K562 (cell line): ENCODE measurements around the gene LRMDA. TPM values are rescaled to one million over a fixed set of nuclear protein-coding genes. Genes with fewer than 3 reads are reported as not detected.

ENCODE experiments used
- ATAC-seq: fragments of 200-7000 bp; cut with Tn5 transposase; 3 replicates; pipeline ENCODE4 v1.9.1; 2020; ENCODE audit warnings: moderate library complexity
- BruUV-seq: library from RNA; stranded (reverse); fragments of 400-500 nt; replicated peaks from 2 replicates; lab custom pipeline; 2021; lab: Mats Ljungman, UMichigan
- CTCF ChIA-PET: fragments of 300-600 bp; formaldehyde crosslinking; extraction: SDS; loops from one replicate; lab custom pipeline; 2021; ENCODE audit warnings: low intra/inter-chr PET ratio; lab: Yijun Ruan, JAX
- POLR2A ChIA-PET: fragments of 300-600, 350-650 bp; sonication (Branson Sonifier 250); formaldehyde crosslinking; extraction: SDS; loops from one replicate; lab custom pipeline; 2021; ENCODE audit warnings: antibody characterized with exemption, inconsistent platforms; lab: Yijun Ruan, JAX
- DNase-seq, 4 experiments: peaks; one replicate each; pipeline versions ENCODE4 v3.0.0 to v3.0.0-alpha.2; 2011 to 2018; ENCODE audit warnings: low spot score in 3 of 4, mixed read lengths in 3 of 4; ENCODE audit errors: extremely low read depth in 1 of 4
- FAIRE-seq: peaks from 2 replicates; lab custom pipeline; 2011; peaks lifted over from hg19 to GRCh38; lab: Jason Lieb, UNC
- H2AFZ ChIP-seq: 2 replicates; pipeline ENCODE4 v1.6.0; 2011; ENCODE audit warnings: low read depth, low read length, control low read depth, inconsistent platforms
- H3K27ac ChIP-seq: fragments of 200-600 bp; 3 replicates; pipeline ENCODE4 v1.8.0; 2011; ENCODE audit warnings: low read depth, mild to moderate bottlenecking, control low read depth, inconsistent platforms, low read length, moderate library complexity, mixed read lengths; ENCODE audit errors: extremely low read depth
- H3K27me3 ChIP-seq, 2 experiments: fragments of 300-600 bp in 1 of 2; 2 replicates in 1 of 2; 3 replicates in 1 of 2; pipeline versions ENCODE4 v1.6.0 to v1.8.0; 2011; ENCODE audit warnings: inconsistent platforms in 2 of 2, low read length in 2 of 2, mild to moderate bottlenecking in 1 of 2, mixed read lengths in 1 of 2, moderate library complexity in 1 of 2; ENCODE audit not compliant: control insufficient read depth in 2 of 2, insufficient read depth in 2 of 2
- H3K36me3 ChIP-seq: fragments of 300-600 bp; 3 replicates; pipeline ENCODE4 v1.8.0; 2011; ENCODE audit warnings: mild to moderate bottlenecking, low read length, inconsistent platforms; ENCODE audit not compliant: control insufficient read depth, insufficient read depth
- H3K4me1 ChIP-seq, 2 experiments: fragments of 200-600 bp in 1 of 2; replicated peaks in 1 of 2; 2 replicates in 1 of 2; 3 replicates in 1 of 2; pipeline versions ENCODE4 v1.5.1 to v1.8.0; 2011; ENCODE audit warnings: inconsistent platforms in 2 of 2, low read length in 2 of 2, mild to moderate bottlenecking in 1 of 2, mixed read lengths in 1 of 2, moderate library complexity in 1 of 2; ENCODE audit not compliant: control insufficient read depth in 2 of 2, insufficient read depth in 2 of 2
- H3K4me2 ChIP-seq: 2 replicates; pipeline ENCODE4 v1.6.1; 2011; ENCODE audit warnings: low read length, control low read depth, inconsistent platforms, mixed read lengths; ENCODE audit not compliant: insufficient read depth
- H3K4me3 ChIP-seq: fragments of 200-600 bp; sonication (generic), shearing (Covaris generic); 2 replicates; pipeline ENCODE4 v1.5.1; 2016; ENCODE audit warnings: control low read depth, inconsistent platforms
- H3K79me2 ChIP-seq: fragments of 200-600 bp; 3 replicates; pipeline ENCODE4 v1.8.0; 2011; ENCODE audit warnings: low read length, inconsistent platforms; ENCODE audit not compliant: control insufficient read depth, insufficient read depth
- H3K9ac ChIP-seq, 2 experiments: 2 replicates each; pipeline versions ENCODE4 v1.6.0 to v1.6.1; 2011; ENCODE audit warnings: low read depth in 2 of 2, low read length in 2 of 2, control low read depth in 1 of 2, inconsistent platforms in 1 of 2, mild to moderate bottlenecking in 1 of 2, mixed read lengths in 1 of 2; ENCODE audit not compliant: insufficient read depth in 1 of 2
- H3K9me1 ChIP-seq: one replicate; pipeline ENCODE4 v1.6.0; 2011; ENCODE audit warnings: inconsistent platforms, mild to moderate bottlenecking, low read length, moderate library complexity; ENCODE audit not compliant: control insufficient read depth, insufficient read depth
- H3K9me3 ChIP-seq: replicated peaks from 2 replicates; pipeline ENCODE4 v1.5.1; 2011; ENCODE audit warnings: low read depth, low read length, inconsistent platforms; ENCODE audit not compliant: control insufficient read depth, insufficient read depth
- H4K20me1 ChIP-seq: replicated peaks from 2 replicates; pipeline ENCODE4 v1.6.1; 2011; ENCODE audit warnings: low read length, inconsistent platforms, mixed read lengths; ENCODE audit not compliant: control insufficient read depth, insufficient read depth
- ELF4 ChIP-seq: fragments of 450-650 bp; formaldehyde crosslinking; IDR thresholded peaks from 2 replicates; pipeline ENCODE4 v1.4.0; 2022; ENCODE audit warnings: missing genetic modification characterization
- GTF2E2 ChIP-seq: fragments of 200-800 bp; sonication (Bioruptor generic); IDR thresholded peaks from 2 replicates; pipeline ENCODE4 v1.6.1; 2016; ENCODE audit warnings: missing genetic modification characterization, missing compliant biosample characterization
- LARP7 ChIP-seq: fragments of 450-650 bp; IDR thresholded peaks from 2 replicates; pipeline ENCODE4 v1.6.1; 2016
- NFIC ChIP-seq: fragments of 450-650 bp; IDR thresholded peaks from 2 replicates; pipeline ENCODE4 v1.6.1; 2017; ENCODE audit warnings: mild to moderate bottlenecking, inconsistent platforms
- PML ChIP-seq: IDR thresholded peaks from 2 replicates; pipeline ENCODE4 v1.6.1; 2012; ENCODE audit warnings: low read length, inconsistent platforms
- SIN3B ChIP-seq: fragments of 450-650 bp; IDR thresholded peaks from 2 replicates; pipeline ENCODE4 v1.6.1; 2017; ENCODE audit warnings: low read depth, mild to moderate bottlenecking, moderate library complexity
- SMARCB1 ChIP-seq: IDR thresholded peaks from 2 replicates; pipeline ENCODE4 v1.6.1; 2011; ENCODE audit warnings: improper control_type of control experiment, low read depth; ENCODE audit not compliant: insufficient read length
- TARDBP ChIP-seq: fragments of 450-650 bp; IDR thresholded peaks from 2 replicates; pipeline ENCODE4 v1.6.1; 2016
- ZC3H4 ChIP-seq: sonication (generic); formaldehyde crosslinking; IDR thresholded peaks from 2 replicates; pipeline ENCODE4 v1.9.0; 2021; ENCODE audit warnings: missing genetic modification reagents, borderline replicate concordance
- WGBS: fragments of 100-300 bp; shearing (Covaris generic); methylation state at CpG from one replicate; pipeline ENCODE4 v1.1.6; 2016; ENCODE audit warnings: low coverage, mixed read lengths; ENCODE audit not compliant: insufficient coverage; ENCODE audit errors: missing lambda C conversion rate; 5-methylcytosine and 5-hydroxymethylcytosine counted together
- in situ Hi-C: fragments of 300-500 bp; cut with MboI; formaldehyde crosslinking; loops from 4 replicates; pipeline ENCODE4 v1.15.0; 2018; ENCODE audit warnings: inconsistent platforms, mixed read lengths
- intact Hi-C: fragments of 100-400 bp; cut with micrococcal nuclease; formaldehyde crosslinking; loops from 2 replicates; pipeline ENCODE4 v1.14.2; 2022
- polyA plus RNA-seq, 8 experiments: library from polyadenylated mRNA; depleted of rRNA in 4 of 8; stranded (reverse) in 5 of 8; unstranded in 3 of 8; fragments of >200 nt; fragmentation: Nextera tagmentation in 2 of 8; fragmentation: Illumina TruSeq in 1 of 8; extraction: Ambion mirVana in 2 of 8; extraction: Trizol in 1 of 8; gene quantifications; 2 replicates each; pipeline versions ENCODE4 v1.2.1 to v1.2.3, GENCODE V29; 2011 to 2014; ENCODE audit warnings: inconsistent platforms in 1 of 8, missing spikeins in 1 of 8
- total RNA-seq, 7 experiments: library from RNA; depleted of rRNA in 6 of 7; stranded (reverse); fragments of >200 nt in 6 of 7; fragmentation: Illumina TruSeq in 2 of 7; extraction: Trizol in 2 of 7; gene quantifications; 2 replicates each; pipeline versions ENCODE4 v1.2.1 to v1.2.3, GENCODE V29; 2011 to 2021; ENCODE audit warnings: low replicate concordance in 1 of 7

Gene LRMDA
- total and polyA plus RNA-seq, 9 of the 15 experiments (the other 6 are each of a cell fraction or from before 2014, with no cell fraction given) = 0.25 TPM; not detected in 8

DNA sequence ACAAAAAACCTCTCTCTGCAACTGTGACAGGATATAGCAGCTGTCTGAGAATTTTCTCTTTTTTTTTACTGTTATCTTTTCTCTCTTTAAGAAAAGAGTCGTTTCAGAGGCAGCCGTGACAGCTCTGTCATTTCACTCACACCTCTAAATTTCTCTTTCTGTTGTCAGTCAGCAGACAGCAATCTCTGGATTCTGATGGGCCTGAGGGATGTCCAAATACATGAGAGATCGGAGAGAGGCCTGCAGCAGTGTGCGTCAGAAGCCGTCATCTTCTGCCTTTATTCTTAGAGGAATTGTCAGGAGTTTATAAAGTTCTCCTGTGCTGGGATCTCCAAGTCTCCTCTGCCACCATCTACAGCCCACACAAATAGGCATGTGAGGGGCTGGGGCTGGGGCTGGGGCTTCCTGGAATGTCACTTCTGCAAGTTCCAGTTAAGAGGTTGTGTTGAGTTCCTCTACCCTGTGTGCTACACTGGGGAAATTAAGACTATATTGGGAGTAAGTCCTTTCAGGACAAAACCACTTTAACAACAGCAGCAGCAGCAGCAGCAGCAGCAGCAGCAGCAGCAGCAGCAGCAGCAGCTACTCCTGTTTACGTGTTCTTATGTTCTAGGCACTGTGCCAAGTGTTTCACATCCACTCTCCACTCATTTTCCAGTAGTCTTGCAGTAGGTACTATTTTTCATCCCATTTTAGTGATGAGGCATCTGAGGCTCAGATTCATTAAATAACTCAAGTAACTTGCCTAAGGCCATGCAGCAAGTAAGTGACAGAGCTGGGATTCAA, 541.3 kb downstream of the LRMDA start:
- DNase-seq = no peak
- no peak overlapping the region for H3K27ac ChIP-seq
- TF ChIP-seq NFIC (peak; percentile 44; the same call in 1 of the 2 replicates), ELF4 (CRISPR knock-in tag) (no peak)
- TF ChIP-seq, all 486 proteins: peak for 1
- ATAC-seq (no peak), FAIRE-seq (no peak)
- intact Hi-C loops (no loop called here), in situ Hi-C loops (no loop called here)
- ChIA-PET CTCF (no interaction called here), POLR2A (interaction anchor here (1.2 kb wide), 1 partner anchor 11 kb away, joined by 3 read pairs; no protein-coding TSS in a partner anchor)
- Histone ChIP-seq H3K4me3 (no peak overlapping the region), H3K4me1 (no peaks in the 10 kb centered on the region; a peak in 1 of 5 replicates), H2AFZ (no peak overlapping the region), H4K20me1 (no peaks in the 10 kb centered on the region), H3K4me2 (no peak overlapping the region), H3K9me1 (no peaks in the 10 kb centered on the region), H3K27me3 (no peaks in the 10 kb centered on the region), H3K9ac (no peak overlapping the region), H3K9me3 (no peaks in the 10 kb centered on the region), H3K79me2 (no peaks in the 10 kb centered on the region), H3K36me3 (no peaks in the 10 kb centered on the region)
- 3% methylated on average over 6 of the region's 6 CpGs for WGBS
- no TSS peak for BruUV-seq

DNA sequence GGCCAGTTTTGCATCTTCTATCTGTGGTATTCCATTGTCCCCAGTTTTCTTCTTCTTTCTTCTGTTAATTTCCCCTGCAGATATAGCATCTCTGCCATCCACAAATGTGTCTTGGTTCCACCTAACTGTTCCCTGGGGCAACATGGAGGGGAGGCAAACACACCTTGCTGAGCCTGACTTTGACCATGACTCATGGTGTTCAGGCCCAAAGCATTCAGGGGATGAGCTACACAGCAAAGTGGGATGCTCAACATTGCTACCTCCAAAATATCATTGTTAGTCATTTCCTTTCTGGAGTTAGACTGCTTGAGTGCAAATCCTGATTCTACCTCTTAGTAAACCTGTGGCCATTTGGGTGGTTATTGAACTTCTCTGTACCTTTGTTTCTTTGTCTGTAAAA, 542.7 kb downstream of the LRMDA start:
- TF ChIP-seq TARDBP (no peak), GTF2E2 (tag) (no peak), LARP7 (no peak), ZC3H4 (CRISPR knock-in tag) (no peak), SMARCB1 (no peak), PML (no peak), SIN3B (no peak)
- no peak for FAIRE-seq

More for the DNA sequence above, 542.7 kb downstream of the LRMDA start:
- Histone ChIP-seq H3K79me2 (no peaks in the 10 kb centered on the region), H3K36me3 (no peaks in the 10 kb centered on the region), H3K4me3 (no peak overlapping the region), H4K20me1 (no peaks in the 10 kb centered on the region), H3K27ac (no peak overlapping the region), H3K27me3 (no peaks in the 10 kb centered on the region), H3K9me3 (no peaks in the 10 kb centered on the region), H3K4me2 (no peak overlapping the region), H3K9ac (no peak overlapping the region), H3K9me1 (no peaks in the 10 kb centered on the region), H2AFZ (no peak overlapping the region), H3K4me1 (no peaks in the 10 kb centered on the region; a peak in 1 of 5 replicates)
- intact Hi-C loops (no loop called here), in situ Hi-C loops (no loop called here)
- CTCF ChIA-PET = no interaction called here
- DNase-seq (no peak), ATAC-seq (no peak)
- POLR2A ChIA-PET = interaction anchor here (0.6 kb wide), 1 partner anchor 37 kb away, joined by 5 read pairs; no protein-coding TSS in a partner anchor
- BruUV-seq = no TSS peak
